Loucy (cell line): ENCODE results near the gene CLASP1.
"Not testable (repeated sequence)": the region's sequence is repeated elsewhere in the genome, so short reads cannot be mapped to it uniquely, and the experiment has no call there.

Experiments used
- CTCF ChIP-seq: fragments of 200-600 bp; sonication (generic); conservative IDR thresholded peaks from 2 replicates; pipeline ENCODE4 v1.5.1; 2014; ENCODE audit warnings: mild to moderate bottlenecking, antibody characterized with exemption, low read length
- EZH2phosphoT487 ChIP-seq: fragments of 200-600 bp; IDR thresholded peaks from 2 replicates; pipeline ENCODE4 v1.6.1; 2018; ENCODE audit warnings: antibody characterized with exemption, mild to moderate bottlenecking, moderate library complexity, borderline replicate concordance

GRCh38 chr2:121563754-121564153 lies 85.5 kb downstream of the CLASP1 start:
- TF ChIP-seq CTCF, EZH2phosphoT487: not testable (repeated sequence)
